A549 (cell line): ENCODE data around the gene MORN1.

ENCODE experiments used
- CTCF ChIP-seq: fragments of >200 bp; sonication (Bioruptor Twin); formaldehyde crosslinking; IDR thresholded peaks from 3 replicates; pipeline ENCODE4 v1.5.1; 2016
- E2F6 ChIP-seq: IDR thresholded peaks from 2 replicates; pipeline ENCODE4 v1.6.1; 2012; ENCODE audit warnings: low read depth, borderline replicate concordance
- ESRRA ChIP-seq: fragments of 150-350 bp; IDR thresholded peaks from 2 replicates; pipeline ENCODE4 v1.6.1; 2014; ENCODE audit warnings: mild to moderate bottlenecking, low read length, borderline replicate concordance
- HOXB5 ChIP-seq: fragments of 250-450 bp; sonication (Bioruptor Pico); IDR thresholded peaks from 2 replicates; pipeline ENCODE4 v1.5.0; 2020; ENCODE audit warnings: mild to moderate bottlenecking, moderate library complexity
- JUN ChIP-seq, 2 experiments: fragments of >200 bp; sonication (Bioruptor Twin); formaldehyde crosslinking; IDR thresholded peaks; 2 replicates in 1 of 2; 3 replicates in 1 of 2; pipeline ENCODE4 v1.6.1; 2016 to 2017
- MAX ChIP-seq: IDR thresholded peaks from 2 replicates; pipeline ENCODE4 v1.6.1; 2012
- POLR2A ChIP-seq: IDR thresholded peaks from 2 replicates; pipeline ENCODE4 v1.6.1; 2012; ENCODE audit warnings: mild to moderate bottlenecking, low read length
- RCOR1 ChIP-seq: fragments of 150-350 bp; IDR thresholded peaks from 2 replicates; pipeline ENCODE4 v1.6.1; 2014; ENCODE audit warnings: antibody characterized with exemption, low read length, low read depth
- REST ChIP-seq: fragments of 200-600 bp; sonication (generic); IDR thresholded peaks from 2 replicates; pipeline ENCODE4 v1.6.1; 2016; ENCODE audit warnings: antibody characterized with exemption, mild to moderate bottlenecking, moderate library complexity

GRCh38 chr1:2399890-2400575 lies 8.7 kb upstream of the MORN1 start:
- TF ChIP-seq MAX = no peak
- no peak for TF ChIP-seq CTCF
- TF ChIP-seq REST = no peak
- TF ChIP-seq POLR2A = no peak
- no peak for TF ChIP-seq ESRRA
- TF ChIP-seq JUN (IDR thresholded peaks at IDR 0.05) = no peak
- TF ChIP-seq RCOR1 = no peak
- no peak for TF ChIP-seq E2F6
- no peak for TF ChIP-seq HOXB5 (CRISPR knock-in tag)
